GM23338 (cell line): ENCODE data around the gene LRMDA. TPM values are rescaled to one million over a fixed set of nuclear protein-coding genes. Genes with fewer than 3 reads are reported as not detected.

Experiments used
- ATAC-seq: fragments of 200-7000 bp; cut with Tn5 transposase; 3 replicates; pipeline ENCODE4 v1.9.1; 2020
- DNase-seq: peaks from one replicate; pipeline ENCODE4 v3.0.0-alpha.2; 2015; ENCODE audit warnings: low spot score
- H2AFZ ChIP-seq: fragments of 200-600 bp; sonication (generic); 2 replicates; pipeline ENCODE4 v1.8.0; 2016; ENCODE audit warnings: antibody characterized with exemption, mild to moderate bottlenecking, moderate library complexity
- H3F3A ChIP-seq: fragments of 200-600 bp; sonication (generic); replicated peaks from 2 replicates; pipeline ENCODE4 v1.8.0; 2017; ENCODE audit warnings: antibody characterized with exemption, mixed run types, low read depth
- H3K27ac ChIP-seq: fragments of 200-600 bp; sonication (generic); 2 replicates; pipeline ENCODE4 v1.6.1; 2016; ENCODE audit warnings: low read depth
- H3K27me3 ChIP-seq: fragments of 200-600 bp; sonication (generic); 2 replicates; pipeline ENCODE4 v1.8.0; 2016; ENCODE audit warnings: mild to moderate bottlenecking, mixed run types, moderate library complexity; ENCODE audit not compliant: insufficient read depth
- H3K36me3 ChIP-seq: fragments of 200-600 bp; sonication (generic); 2 replicates; pipeline ENCODE4 v1.8.0; 2016; ENCODE audit warnings: mild to moderate bottlenecking; ENCODE audit not compliant: insufficient read depth
- H3K4me1 ChIP-seq: fragments of 200-600 bp; sonication (generic); 2 replicates; pipeline ENCODE4 v1.8.0; 2016; ENCODE audit warnings: mild to moderate bottlenecking, moderate library complexity; ENCODE audit not compliant: insufficient read depth
- H3K4me2 ChIP-seq: fragments of 200-600 bp; sonication (generic); 2 replicates; pipeline ENCODE4 v1.7.1; 2017; ENCODE audit warnings: mixed run types
- H3K4me3 ChIP-seq: fragments of 200-600 bp; sonication (generic); 2 replicates; pipeline ENCODE4 v1.6.1; 2016; ENCODE audit warnings: mixed run types
- H3K79me2 ChIP-seq: fragments of 200-600 bp; sonication (generic); replicated peaks from 2 replicates; pipeline ENCODE4 v1.8.0; 2017; ENCODE audit warnings: mild to moderate bottlenecking; ENCODE audit not compliant: insufficient read depth
- H3K9me2 ChIP-seq: fragments of 200-600 bp; sonication (generic); 2 replicates; pipeline ENCODE4 v1.8.0; 2017; ENCODE audit not compliant: insufficient read depth
- H4K20me1 ChIP-seq: fragments of 200-600 bp; sonication (generic); replicated peaks from 2 replicates; pipeline ENCODE4 v1.8.0; 2017; ENCODE audit warnings: mild to moderate bottlenecking; ENCODE audit not compliant: insufficient read depth
- H3K27ac Mint-ChIP-seq: 2 replicates; pipeline ENCODE4 v1.8.0; 2020; ENCODE audit warnings: inconsistent platforms, mild to moderate bottlenecking, moderate library complexity, mixed read lengths
- H3K27me3 Mint-ChIP-seq: 3 replicates; pipeline ENCODE4 v1.8.0; 2022; ENCODE audit warnings: low read depth, mild to moderate bottlenecking, moderate library complexity, mixed read lengths, inconsistent platforms; ENCODE audit not compliant: insufficient read depth, poor library complexity
- H3K36me3 Mint-ChIP-seq: 3 replicates; pipeline ENCODE4 v1.8.0; 2021; ENCODE audit warnings: low read depth, mild to moderate bottlenecking, inconsistent platforms, moderate library complexity, mixed read lengths
- H3K4me1 Mint-ChIP-seq: 3 replicates; pipeline ENCODE4 v1.8.0; 2020; ENCODE audit warnings: mild to moderate bottlenecking, inconsistent platforms, mixed read lengths
- H3K4me3 Mint-ChIP-seq: 3 replicates; pipeline ENCODE4 v1.8.0; 2021; ENCODE audit warnings: moderate library complexity, mild to moderate bottlenecking, inconsistent platforms, mixed read lengths
- H3K9me3 Mint-ChIP-seq: 3 replicates; pipeline ENCODE4 v1.8.0; 2020; ENCODE audit warnings: moderate library complexity, mild to moderate bottlenecking, inconsistent platforms, mixed read lengths
- CREB1 ChIP-seq: fragments of 250-450 bp; sonication (Bioruptor Pico); IDR thresholded peaks from 2 replicates; pipeline ENCODE4 v1.5.0; 2020; ENCODE audit warnings: low read depth, mild to moderate bottlenecking, moderate library complexity
- EZH2 ChIP-seq: fragments of 200-600 bp; sonication (generic); IDR thresholded peaks from one replicate; pipeline ENCODE4 v1.8.0; 2017; ENCODE audit warnings: antibody characterized with exemption, mild to moderate bottlenecking, low read depth; ENCODE audit not compliant: unreplicated experiment
- EZH2phosphoT487 ChIP-seq: fragments of 200-600 bp; sonication (generic); IDR thresholded peaks from one replicate; pipeline ENCODE4 v1.8.1; 2018; ENCODE audit warnings: antibody characterized with exemption; ENCODE audit not compliant: unreplicated experiment
- JUNB ChIP-seq: IDR thresholded peaks from one replicate; pipeline ENCODE4 v1.6.1; 2016; ENCODE audit warnings: antibody characterized with exemption; ENCODE audit not compliant: unreplicated experiment
- NANOG ChIP-seq: IDR thresholded peaks from 2 replicates; pipeline ENCODE4 v1.6.1; 2016; ENCODE audit warnings: antibody characterized with exemption, borderline replicate concordance
- POLR2AphosphoS5 ChIP-seq: IDR thresholded peaks from 2 replicates; pipeline ENCODE4 v1.6.1; 2016; ENCODE audit warnings: antibody characterized with exemption, low read depth
- STAT1 ChIP-seq: IDR thresholded peaks from one replicate; pipeline ENCODE4 v1.6.1; 2016; ENCODE audit warnings: antibody characterized with exemption; ENCODE audit not compliant: unreplicated experiment
- ZNF114 ChIP-seq: fragments of 250-450 bp; sonication (Bioruptor Pico); IDR thresholded peaks from 2 replicates; pipeline ENCODE4 v1.5.0; 2020; ENCODE audit warnings: mild to moderate bottlenecking, moderate library complexity
- ZNF331 ChIP-seq: fragments of 250-450 bp; sonication (Bioruptor Pico); IDR thresholded peaks from 2 replicates; pipeline ENCODE4 v1.5.0; 2020; ENCODE audit warnings: low read depth, mild to moderate bottlenecking, moderate library complexity
- polyA plus RNA-seq: library from polyadenylated mRNA; unstranded; fragments of >200 nt; fragmentation: Nextera tagmentation; extraction: Ambion mirVana; gene quantifications from 2 replicates; pipeline ENCODE4 v1.2.1, GENCODE V29; 2016
- total RNA-seq: library from RNA; depleted of rRNA; stranded (reverse); fragments of >200 nt; shearing (Covaris generic); gene quantifications from 2 replicates; pipeline ENCODE4 v1.2.3, GENCODE V29; 2014
- TF ChIP-seq, protein P1 (sequence below): IDR thresholded peaks from one replicate; pipeline ENCODE4 v1.6.1; 2018; ENCODE audit warnings: antibody characterized with exemption; ENCODE audit not compliant: unreplicated experiment
- TF ChIP-seq, protein P2 (sequence below): IDR thresholded peaks from 2 replicates; pipeline ENCODE4 v1.6.1; 2016; ENCODE audit warnings: antibody characterized with exemption
- TF ChIP-seq, protein P3 (sequence below): fragments of 250-450 bp; sonication (Bioruptor Pico); IDR thresholded peaks from 2 replicates; pipeline ENCODE4 v1.5.0; 2020; ENCODE audit warnings: mild to moderate bottlenecking, moderate library complexity
- TF ChIP-seq, protein P4 (sequence below), 2 experiments: fragments of 200-600 bp in 1 of 2; sonication (generic) in 1 of 2; conservative IDR thresholded peaks; 2 replicates each; pipeline versions ENCODE4 v1.5.1 to v1.6.1; 2016 to 2017; ENCODE audit warnings: antibody characterized with exemption in 2 of 2, low read depth in 2 of 2, mild to moderate bottlenecking in 2 of 2, moderate library complexity in 1 of 2

LRMDA gene
- total and polyA plus RNA-seq, 2 experiments from 2014 or later: 0.90 to 1.8 TPM

DNA sequence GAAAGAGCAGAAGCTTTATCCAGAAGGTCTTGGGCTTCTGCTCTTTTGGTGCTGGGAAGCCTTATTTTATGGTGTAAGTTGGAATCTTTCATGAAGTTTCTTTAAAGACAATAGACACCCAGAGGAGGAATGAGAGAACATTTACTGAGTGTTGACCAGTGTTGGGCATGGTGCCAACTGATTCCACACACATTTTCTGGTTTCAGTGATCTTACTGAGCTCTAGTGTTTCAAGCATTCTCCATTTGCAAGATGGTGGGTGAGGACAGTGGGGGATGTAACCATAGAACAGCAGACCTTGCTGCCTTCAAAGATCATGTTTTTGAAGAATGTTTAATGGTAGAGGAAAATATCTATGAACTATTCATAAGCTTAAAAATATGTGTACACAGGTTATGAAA is 114.6 kb downstream of the LRMDA start:
- Histone ChIP-seq H3F3A (no peaks in the 10 kb centered on the region), H3K36me3 (no peaks in the 10 kb centered on the region), H3K4me3 (no peak overlapping the region), H3K4me2 (no peak overlapping the region), H3K9me2 (no peaks in the 10 kb centered on the region; the same call in 1 of the 2 replicates), H3K27ac (no peak overlapping the region), H3K27me3 (no peaks in the 10 kb centered on the region), H3K79me2 (no peaks in the 10 kb centered on the region), H3K4me1 (peaks cover 18% of the 10 kb centered on the region), H2AFZ (no peak overlapping the region), H4K20me1 (no peaks in the 10 kb centered on the region)
- Mint-ChIP-seq H3K27me3 (no peaks in the 10 kb centered on the region), H3K36me3 (no peaks in the 10 kb centered on the region), H3K4me1 (peaks cover 28% of the 10 kb centered on the region), H3K27ac (no peak overlapping the region), H3K4me3 (no peak overlapping the region), H3K9me3 (no peaks in the 10 kb centered on the region)
- TF ChIP-seq JUNB: no peak
- TF ChIP-seq CREB1 (CRISPR knock-in tag): no peak
- TF ChIP-seq ZNF114: no peak
- TF ChIP-seq, protein P1, sequence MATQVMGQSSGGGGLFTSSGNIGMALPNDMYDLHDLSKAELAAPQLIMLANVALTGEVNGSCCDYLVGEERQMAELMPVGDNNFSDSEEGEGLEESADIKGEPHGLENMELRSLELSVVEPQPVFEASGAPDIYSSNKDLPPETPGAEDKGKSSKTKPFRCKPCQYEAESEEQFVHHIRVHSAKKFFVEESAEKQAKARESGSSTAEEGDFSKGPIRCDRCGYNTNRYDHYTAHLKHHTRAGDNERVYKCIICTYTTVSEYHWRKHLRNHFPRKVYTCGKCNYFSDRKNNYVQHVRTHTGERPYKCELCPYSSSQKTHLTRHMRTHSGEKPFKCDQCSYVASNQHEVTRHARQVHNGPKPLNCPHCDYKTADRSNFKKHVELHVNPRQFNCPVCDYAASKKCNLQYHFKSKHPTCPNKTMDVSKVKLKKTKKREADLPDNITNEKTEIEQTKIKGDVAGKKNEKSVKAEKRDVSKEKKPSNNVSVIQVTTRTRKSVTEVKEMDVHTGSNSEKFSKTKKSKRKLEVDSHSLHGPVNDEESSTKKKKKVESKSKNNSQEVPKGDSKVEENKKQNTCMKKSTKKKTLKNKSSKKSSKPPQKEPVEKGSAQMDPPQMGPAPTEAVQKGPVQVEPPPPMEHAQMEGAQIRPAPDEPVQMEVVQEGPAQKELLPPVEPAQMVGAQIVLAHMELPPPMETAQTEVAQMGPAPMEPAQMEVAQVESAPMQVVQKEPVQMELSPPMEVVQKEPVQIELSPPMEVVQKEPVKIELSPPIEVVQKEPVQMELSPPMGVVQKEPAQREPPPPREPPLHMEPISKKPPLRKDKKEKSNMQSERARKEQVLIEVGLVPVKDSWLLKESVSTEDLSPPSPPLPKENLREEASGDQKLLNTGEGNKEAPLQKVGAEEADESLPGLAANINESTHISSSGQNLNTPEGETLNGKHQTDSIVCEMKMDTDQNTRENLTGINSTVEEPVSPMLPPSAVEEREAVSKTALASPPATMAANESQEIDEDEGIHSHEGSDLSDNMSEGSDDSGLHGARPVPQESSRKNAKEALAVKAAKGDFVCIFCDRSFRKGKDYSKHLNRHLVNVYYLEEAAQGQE: no peak
- TF ChIP-seq, protein P2, sequence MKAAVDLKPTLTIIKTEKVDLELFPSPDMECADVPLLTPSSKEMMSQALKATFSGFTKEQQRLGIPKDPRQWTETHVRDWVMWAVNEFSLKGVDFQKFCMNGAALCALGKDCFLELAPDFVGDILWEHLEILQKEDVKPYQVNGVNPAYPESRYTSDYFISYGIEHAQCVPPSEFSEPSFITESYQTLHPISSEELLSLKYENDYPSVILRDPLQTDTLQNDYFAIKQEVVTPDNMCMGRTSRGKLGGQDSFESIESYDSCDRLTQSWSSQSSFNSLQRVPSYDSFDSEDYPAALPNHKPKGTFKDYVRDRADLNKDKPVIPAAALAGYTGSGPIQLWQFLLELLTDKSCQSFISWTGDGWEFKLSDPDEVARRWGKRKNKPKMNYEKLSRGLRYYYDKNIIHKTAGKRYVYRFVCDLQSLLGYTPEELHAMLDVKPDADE: no peak
- no peak for TF ChIP-seq NANOG
- TF ChIP-seq, protein P3, sequence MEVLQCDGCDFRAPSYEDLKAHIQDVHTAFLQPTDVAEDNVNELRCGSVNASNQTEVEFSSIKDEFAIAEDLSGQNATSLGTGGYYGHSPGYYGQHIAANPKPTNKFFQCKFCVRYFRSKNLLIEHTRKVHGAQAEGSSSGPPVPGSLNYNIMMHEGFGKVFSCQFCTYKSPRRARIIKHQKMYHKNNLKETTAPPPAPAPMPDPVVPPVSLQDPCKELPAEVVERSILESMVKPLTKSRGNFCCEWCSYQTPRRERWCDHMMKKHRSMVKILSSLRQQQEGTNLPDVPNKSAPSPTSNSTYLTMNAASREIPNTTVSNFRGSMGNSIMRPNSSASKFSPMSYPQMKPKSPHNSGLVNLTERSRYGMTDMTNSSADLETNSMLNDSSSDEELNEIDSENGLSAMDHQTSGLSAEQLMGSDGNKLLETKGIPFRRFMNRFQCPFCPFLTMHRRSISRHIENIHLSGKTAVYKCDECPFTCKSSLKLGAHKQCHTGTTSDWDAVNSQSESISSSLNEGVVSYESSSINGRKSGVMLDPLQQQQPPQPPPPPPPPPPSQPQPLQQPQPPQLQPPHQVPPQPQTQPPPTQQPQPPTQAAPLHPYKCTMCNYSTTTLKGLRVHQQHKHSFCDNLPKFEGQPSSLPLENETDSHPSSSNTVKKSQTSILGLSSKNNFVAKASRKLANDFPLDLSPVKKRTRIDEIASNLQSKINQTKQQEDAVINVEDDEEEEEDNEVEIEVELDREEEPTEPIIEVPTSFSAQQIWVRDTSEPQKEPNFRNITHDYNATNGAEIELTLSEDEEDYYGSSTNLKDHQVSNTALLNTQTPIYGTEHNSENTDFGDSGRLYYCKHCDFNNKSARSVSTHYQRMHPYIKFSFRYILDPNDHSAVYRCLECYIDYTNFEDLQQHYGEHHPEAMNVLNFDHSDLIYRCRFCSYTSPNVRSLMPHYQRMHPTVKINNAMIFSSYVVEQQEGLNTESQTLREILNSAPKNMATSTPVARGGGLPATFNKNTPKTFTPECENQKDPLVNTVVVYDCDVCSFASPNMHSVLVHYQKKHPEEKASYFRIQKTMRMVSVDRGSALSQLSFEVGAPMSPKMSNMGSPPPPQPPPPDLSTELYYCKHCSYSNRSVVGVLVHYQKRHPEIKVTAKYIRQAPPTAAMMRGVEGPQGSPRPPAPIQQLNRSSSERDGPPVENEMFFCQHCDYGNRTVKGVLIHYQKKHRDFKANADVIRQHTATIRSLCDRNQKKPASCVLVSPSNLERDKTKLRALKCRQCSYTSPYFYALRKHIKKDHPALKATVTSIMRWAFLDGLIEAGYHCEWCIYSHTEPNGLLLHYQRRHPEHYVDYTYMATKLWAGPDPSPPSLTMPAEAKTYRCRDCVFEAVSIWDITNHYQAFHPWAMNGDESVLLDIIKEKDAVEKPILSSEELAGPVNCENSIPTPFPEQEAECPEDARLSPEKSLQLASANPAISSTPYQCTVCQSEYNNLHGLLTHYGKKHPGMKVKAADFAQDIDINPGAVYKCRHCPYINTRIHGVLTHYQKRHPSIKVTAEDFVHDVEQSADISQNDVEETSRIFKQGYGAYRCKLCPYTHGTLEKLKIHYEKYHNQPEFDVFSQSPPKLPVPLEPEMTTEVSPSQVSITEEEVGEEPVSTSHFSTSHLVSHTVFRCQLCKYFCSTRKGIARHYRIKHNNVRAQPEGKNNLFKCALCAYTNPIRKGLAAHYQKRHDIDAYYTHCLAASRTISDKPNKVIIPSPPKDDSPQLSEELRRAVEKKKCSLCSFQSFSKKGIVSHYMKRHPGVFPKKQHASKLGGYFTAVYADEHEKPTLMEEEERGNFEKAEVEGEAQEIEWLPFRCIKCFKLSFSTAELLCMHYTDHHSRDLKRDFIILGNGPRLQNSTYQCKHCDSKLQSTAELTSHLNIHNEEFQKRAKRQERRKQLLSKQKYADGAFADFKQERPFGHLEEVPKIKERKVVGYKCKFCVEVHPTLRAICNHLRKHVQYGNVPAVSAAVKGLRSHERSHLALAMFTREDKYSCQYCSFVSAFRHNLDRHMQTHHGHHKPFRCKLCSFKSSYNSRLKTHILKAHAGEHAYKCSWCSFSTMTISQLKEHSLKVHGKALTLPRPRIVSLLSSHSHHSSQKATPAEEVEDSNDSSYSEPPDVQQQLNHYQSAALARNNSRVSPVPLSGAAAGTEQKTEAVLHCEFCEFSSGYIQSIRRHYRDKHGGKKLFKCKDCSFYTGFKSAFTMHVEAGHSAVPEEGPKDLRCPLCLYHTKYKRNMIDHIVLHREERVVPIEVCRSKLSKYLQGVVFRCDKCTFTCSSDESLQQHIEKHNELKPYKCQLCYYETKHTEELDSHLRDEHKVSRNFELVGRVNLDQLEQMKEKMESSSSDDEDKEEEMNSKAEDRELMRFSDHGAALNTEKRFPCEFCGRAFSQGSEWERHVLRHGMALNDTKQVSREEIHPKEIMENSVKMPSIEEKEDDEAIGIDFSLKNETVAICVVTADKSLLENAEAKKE (CRISPR knock-in tag): no peak
- TF ChIP-seq, protein P4, sequence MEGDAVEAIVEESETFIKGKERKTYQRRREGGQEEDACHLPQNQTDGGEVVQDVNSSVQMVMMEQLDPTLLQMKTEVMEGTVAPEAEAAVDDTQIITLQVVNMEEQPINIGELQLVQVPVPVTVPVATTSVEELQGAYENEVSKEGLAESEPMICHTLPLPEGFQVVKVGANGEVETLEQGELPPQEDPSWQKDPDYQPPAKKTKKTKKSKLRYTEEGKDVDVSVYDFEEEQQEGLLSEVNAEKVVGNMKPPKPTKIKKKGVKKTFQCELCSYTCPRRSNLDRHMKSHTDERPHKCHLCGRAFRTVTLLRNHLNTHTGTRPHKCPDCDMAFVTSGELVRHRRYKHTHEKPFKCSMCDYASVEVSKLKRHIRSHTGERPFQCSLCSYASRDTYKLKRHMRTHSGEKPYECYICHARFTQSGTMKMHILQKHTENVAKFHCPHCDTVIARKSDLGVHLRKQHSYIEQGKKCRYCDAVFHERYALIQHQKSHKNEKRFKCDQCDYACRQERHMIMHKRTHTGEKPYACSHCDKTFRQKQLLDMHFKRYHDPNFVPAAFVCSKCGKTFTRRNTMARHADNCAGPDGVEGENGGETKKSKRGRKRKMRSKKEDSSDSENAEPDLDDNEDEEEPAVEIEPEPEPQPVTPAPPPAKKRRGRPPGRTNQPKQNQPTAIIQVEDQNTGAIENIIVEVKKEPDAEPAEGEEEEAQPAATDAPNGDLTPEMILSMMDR (conservative IDR thresholded peaks at IDR 0.05; ENCODE audit: low read depth in 2 of 2): no peak
- TF ChIP-seq EZH2: no peak
- TF ChIP-seq POLR2AphosphoS5: no peak
- TF ChIP-seq ZNF331 (CRISPR knock-in tag): no peak
- no peak for TF ChIP-seq STAT1
- no peak for TF ChIP-seq EZH2phosphoT487
- no peak for ATAC-seq
- no peak for DNase-seq
